HepG2 (cell line): ENCODE data around the gene RREB1. TPM values are rescaled to one million over a fixed set of nuclear protein-coding genes. Genes with fewer than 3 reads are reported as not detected.

Source experiments
- ATF7-NPFF ChIP-seq: sonication (generic); formaldehyde crosslinking; IDR thresholded peaks from 2 replicates; pipeline ENCODE4 v1.8.1; 2023; ENCODE audit warnings: mild to moderate bottlenecking, low read depth, missing genetic modification reagents, moderate library complexity
- BRCA1 ChIP-seq: sonication (generic); formaldehyde crosslinking; IDR thresholded peaks from 2 replicates; pipeline ENCODE4 v1.4.0; 2020; ENCODE audit warnings: missing genetic modification reagents
- CENPT ChIP-seq: sonication (generic); formaldehyde crosslinking; IDR thresholded peaks from 2 replicates; pipeline ENCODE4 v1.8.0; 2022; ENCODE audit warnings: low read depth, mild to moderate bottlenecking, moderate library complexity, missing genetic modification reagents
- HDAC1 ChIP-seq: sonication (generic); formaldehyde crosslinking; IDR thresholded peaks from 2 replicates; pipeline ENCODE4 v1.5.1; 2020; ENCODE audit warnings: mild to moderate bottlenecking, missing genetic modification reagents
- HNF4A ChIP-seq: sonication (generic); formaldehyde crosslinking; IDR thresholded peaks from 2 replicates; pipeline ENCODE4 v1.4.0; 2020; ENCODE audit warnings: missing genetic modification reagents
- KAT8 ChIP-seq: IDR thresholded peaks from 2 replicates; pipeline ENCODE4 v1.6.1; 2016; ENCODE audit warnings: missing genetic modification reagents, missing compliant biosample characterization
- KDM1A ChIP-seq: IDR thresholded peaks from 2 replicates; pipeline ENCODE4 v1.6.1; 2016; ENCODE audit warnings: missing compliant biosample characterization
- MEIS2 ChIP-seq: sonication (generic); formaldehyde crosslinking; IDR thresholded peaks from 2 replicates; pipeline ENCODE4 v1.9.0; 2021; ENCODE audit warnings: mild to moderate bottlenecking, missing genetic modification reagents
- MYC ChIP-seq: sonication (generic); formaldehyde crosslinking; IDR thresholded peaks from 2 replicates; pipeline ENCODE4 v1.9.0; 2021; ENCODE audit warnings: missing genetic modification reagents, borderline replicate concordance
- MYNN ChIP-seq: sonication (generic); formaldehyde crosslinking; IDR thresholded peaks from 2 replicates; pipeline ENCODE4 v1.4.0; 2020; ENCODE audit warnings: mild to moderate bottlenecking, low read depth, missing genetic modification reagents
- NFKB2 ChIP-seq: sonication (generic); formaldehyde crosslinking; IDR thresholded peaks from 2 replicates; pipeline ENCODE4 v1.4.0; 2020; ENCODE audit warnings: missing genetic modification reagents, borderline replicate concordance
- SMARCE1 ChIP-seq: fragments of 450-650 bp; IDR thresholded peaks from 2 replicates; pipeline ENCODE4 v1.6.1; 2017; ENCODE audit warnings: borderline replicate concordance
- SMYD3 ChIP-seq: sonication (generic); formaldehyde crosslinking; IDR thresholded peaks from 2 replicates; pipeline ENCODE4 v1.8.1; 2023; ENCODE audit warnings: mild to moderate bottlenecking, missing genetic modification reagents
- ZBED4 ChIP-seq: sonication (generic); formaldehyde crosslinking; IDR thresholded peaks from 2 replicates; pipeline ENCODE4 v1.4.0; 2020; ENCODE audit warnings: missing genetic modification reagents, borderline replicate concordance
- ZFP90 ChIP-seq: sonication (generic); formaldehyde crosslinking; IDR thresholded peaks from 2 replicates; pipeline ENCODE4 v1.8.0; 2022; ENCODE audit warnings: missing genetic modification reagents, mild to moderate bottlenecking, inconsistent platforms, borderline replicate concordance
- ZNF292 ChIP-seq: sonication (generic); formaldehyde crosslinking; IDR thresholded peaks from 2 replicates; pipeline ENCODE4 v1.8.1; 2022; ENCODE audit warnings: mild to moderate bottlenecking, low read depth, missing genetic modification reagents, borderline replicate concordance
- ZNF335 ChIP-seq: sonication (generic); formaldehyde crosslinking; IDR thresholded peaks from 2 replicates; pipeline ENCODE4 v1.4.0; 2020; ENCODE audit warnings: missing genetic modification reagents
- ZNF724P ChIP-seq: sonication (generic); formaldehyde crosslinking; IDR thresholded peaks from 2 replicates; pipeline ENCODE4 v1.8.0; 2022; ENCODE audit warnings: missing genetic modification reagents, borderline replicate concordance
- ZSCAN20 ChIP-seq: sonication (generic); formaldehyde crosslinking; IDR thresholded peaks from 2 replicates; pipeline ENCODE4 v1.4.0; 2020; ENCODE audit warnings: missing genetic modification reagents, mild to moderate bottlenecking, borderline replicate concordance
- ZSCAN31 ChIP-seq: sonication (generic); formaldehyde crosslinking; IDR thresholded peaks from 2 replicates; pipeline ENCODE4 v1.5.0; 2020; ENCODE audit warnings: low read depth, mild to moderate bottlenecking, missing genetic modification reagents
- polyA plus RNA-seq, 8 experiments: library from polyadenylated mRNA; depleted of rRNA in 3 of 8; stranded (reverse) in 7 of 8; unstranded in 1 of 8; fragments of >200 nt; fragmentation: Illumina TruSeq in 4 of 8; extraction: Trizol in 4 of 8; gene quantifications; 2 replicates each; pipeline versions ENCODE4 v1.2.1 to v1.2.3, GENCODE V29; 2011 to 2016; ENCODE audit warnings: low read depth in 4 of 8, missing spikeins in 1 of 8, mixed read lengths in 1 of 8; ENCODE audit not compliant: insufficient read depth in 1 of 8
- total RNA-seq, 5 experiments: library from RNA; depleted of rRNA; stranded (reverse); fragments of >200 nt; fragmentation: Illumina TruSeq; extraction: Trizol; gene quantifications; 2 replicates each; pipeline ENCODE4 v1.2.3, GENCODE V29; 2016; ENCODE audit warnings: low read depth in 1 of 5
- TF ChIP-seq, protein P1 (sequence below): sonication (generic); formaldehyde crosslinking; IDR thresholded peaks from 2 replicates; pipeline ENCODE4 v1.5.1; 2020; ENCODE audit warnings: mild to moderate bottlenecking, missing genetic modification reagents, moderate library complexity
- TF ChIP-seq, protein P2 (sequence below): sonication (generic); formaldehyde crosslinking; IDR thresholded peaks from 2 replicates; pipeline ENCODE4 v1.4.0; 2020; ENCODE audit warnings: missing genetic modification reagents

Gene RREB1
- total and polyA plus RNA-seq, 2 of the 13 experiments (the other 11 are each of a cell fraction or from before 2014, with no cell fraction given) = 6.1 to 23.2 TPM

DNA sequence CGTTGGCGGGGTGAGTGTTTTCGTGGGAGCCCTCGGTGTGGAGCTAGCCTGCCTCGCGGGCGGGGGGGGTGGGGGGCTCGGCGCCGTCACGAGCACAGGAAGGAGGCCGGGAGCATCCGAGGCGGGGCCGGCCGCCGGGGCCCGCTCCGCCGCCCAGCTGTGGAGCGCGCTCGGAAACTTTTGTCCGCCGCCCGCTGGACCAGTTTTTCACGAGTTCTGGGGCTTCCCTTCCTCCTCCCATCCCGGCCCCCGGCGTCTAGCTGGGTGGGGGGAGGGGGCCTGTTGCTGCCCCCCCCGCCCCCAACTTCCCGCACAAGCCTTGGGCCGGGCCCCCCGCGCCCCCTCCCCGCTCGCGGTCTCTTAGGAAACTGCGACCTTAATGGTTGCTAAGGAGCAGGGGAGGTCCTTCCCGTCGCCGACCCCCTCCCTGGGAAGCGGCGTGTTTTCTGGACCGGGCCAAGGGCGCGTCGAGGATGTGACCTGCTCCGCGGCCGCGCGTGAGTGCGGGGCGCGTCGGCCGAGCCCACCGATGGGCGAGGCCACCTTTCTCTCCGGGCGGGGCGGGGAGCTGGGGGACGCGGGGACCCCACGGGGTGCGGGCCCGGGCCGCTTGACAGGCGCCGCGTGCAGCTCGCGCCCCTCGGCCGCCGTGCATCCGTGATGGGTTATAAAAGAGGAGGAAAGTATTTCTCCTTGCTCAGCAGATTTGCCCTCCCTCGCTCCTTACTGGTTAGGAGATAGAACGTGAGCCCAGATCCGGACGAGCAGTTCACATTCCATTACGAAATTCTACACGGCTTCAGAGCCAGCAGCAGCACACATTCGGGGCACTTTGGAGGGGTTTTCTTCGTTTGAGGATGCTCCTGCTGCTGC, 1.4 kb downstream of the RREB1 start (continued):
- TF ChIP-seq HDAC1 (CRISPR knock-in tag) = no peak
- TF ChIP-seq MYC (CRISPR knock-in tag) = peak; percentile 23; the same call in 1 of the 2 replicates
- TF ChIP-seq ZSCAN31 (CRISPR knock-in tag) = peak; percentile 48; the same call in 1 of the 2 replicates
- TF ChIP-seq NFKB2 (CRISPR knock-in tag) = 0 out of 2 replicates have a peak, but pooled peaks have one; percentile 41
- 0 out of 2 replicates have a peak, but pooled peaks have one; percentile 75 for TF ChIP-seq ZFP90 (CRISPR knock-in tag)
- no peak for TF ChIP-seq ZBED4 (CRISPR knock-in tag)
- TF ChIP-seq BRCA1 (CRISPR knock-in tag) = no peak
- TF ChIP-seq ZSCAN20 (CRISPR knock-in tag) = peak; percentile 74; the same call in 1 of the 2 replicates
- TF ChIP-seq CENPT (CRISPR knock-in tag) = no peak
- TF ChIP-seq, protein P1, sequence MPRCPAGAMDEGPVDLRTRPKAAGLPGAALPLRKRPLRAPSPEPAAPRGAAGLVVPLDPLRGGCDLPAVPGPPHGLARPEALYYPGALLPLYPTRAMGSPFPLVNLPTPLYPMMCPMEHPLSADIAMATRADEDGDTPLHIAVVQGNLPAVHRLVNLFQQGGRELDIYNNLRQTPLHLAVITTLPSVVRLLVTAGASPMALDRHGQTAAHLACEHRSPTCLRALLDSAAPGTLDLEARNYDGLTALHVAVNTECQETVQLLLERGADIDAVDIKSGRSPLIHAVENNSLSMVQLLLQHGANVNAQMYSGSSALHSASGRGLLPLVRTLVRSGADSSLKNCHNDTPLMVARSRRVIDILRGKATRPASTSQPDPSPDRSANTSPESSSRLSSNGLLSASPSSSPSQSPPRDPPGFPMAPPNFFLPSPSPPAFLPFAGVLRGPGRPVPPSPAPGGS (CRISPR knock-in tag) = 0 out of 2 replicates have a peak, but pooled peaks have one; percentile 33
- TF ChIP-seq KAT8 (CRISPR knock-in tag) = no peak
- TF ChIP-seq SMARCE1 = no peak
- no peak for TF ChIP-seq ZNF335 (CRISPR knock-in tag)
- TF ChIP-seq KDM1A (CRISPR knock-in tag) = no peak
- TF ChIP-seq ZNF292 (CRISPR knock-in tag) = no peak
- no peak for TF ChIP-seq MYNN
- peak; percentile 40; the same call in 1 of the 2 replicates for TF ChIP-seq HNF4A (CRISPR knock-in tag)
- TF ChIP-seq MEIS2 (CRISPR knock-in tag) = peak; percentile 52; the same call in 1 of the 2 replicates
- TF ChIP-seq, protein P2, sequence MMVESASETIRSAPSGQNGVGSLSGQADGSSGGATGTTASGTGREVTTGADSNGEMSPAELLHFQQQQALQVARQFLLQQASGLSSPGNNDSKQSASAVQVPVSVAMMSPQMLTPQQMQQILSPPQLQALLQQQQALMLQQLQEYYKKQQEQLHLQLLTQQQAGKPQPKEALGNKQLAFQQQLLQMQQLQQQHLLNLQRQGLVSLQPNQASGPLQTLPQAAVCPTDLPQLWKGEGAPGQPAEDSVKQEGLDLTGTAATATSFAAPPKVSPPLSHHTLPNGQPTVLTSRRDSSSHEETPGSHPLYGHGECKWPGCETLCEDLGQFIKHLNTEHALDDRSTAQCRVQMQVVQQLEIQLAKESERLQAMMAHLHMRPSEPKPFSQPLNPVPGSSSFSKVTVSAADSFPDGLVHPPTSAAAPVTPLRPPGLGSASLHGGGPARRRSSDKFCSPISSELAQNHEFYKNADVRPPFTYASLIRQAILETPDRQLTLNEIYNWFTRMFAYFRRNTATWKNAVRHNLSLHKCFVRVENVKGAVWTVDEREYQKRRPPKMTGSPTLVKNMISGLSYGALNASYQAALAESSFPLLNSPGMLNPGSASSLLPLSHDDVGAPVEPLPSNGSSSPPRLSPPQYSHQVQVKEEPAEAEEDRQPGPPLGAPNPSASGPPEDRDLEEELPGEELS = peak; percentile 41; the same call in 1 of the 2 replicates
- TF ChIP-seq ZNF724P (CRISPR knock-in tag) = 0 out of 2 replicates have a peak, but pooled peaks have one; percentile 19
- 0 out of 2 replicates have a peak, but pooled peaks have one; percentile 48 for TF ChIP-seq ATF7-NPFF
- TF ChIP-seq SMYD3 (CRISPR knock-in tag) = no peak
